Measurements from ENCODE around the gene ZNF165.
"Not testable (repeated sequence)": the region's sequence is repeated elsewhere in the genome, so short reads cannot be mapped to it uniquely, and the experiment has no call there.

ZNF165 gene

GRCh38 chr6:28122283-28122682, 41.9 kb downstream of the ZNF165 start:
- DNase-seq, result not testable (repeated sequence)

DNA sequence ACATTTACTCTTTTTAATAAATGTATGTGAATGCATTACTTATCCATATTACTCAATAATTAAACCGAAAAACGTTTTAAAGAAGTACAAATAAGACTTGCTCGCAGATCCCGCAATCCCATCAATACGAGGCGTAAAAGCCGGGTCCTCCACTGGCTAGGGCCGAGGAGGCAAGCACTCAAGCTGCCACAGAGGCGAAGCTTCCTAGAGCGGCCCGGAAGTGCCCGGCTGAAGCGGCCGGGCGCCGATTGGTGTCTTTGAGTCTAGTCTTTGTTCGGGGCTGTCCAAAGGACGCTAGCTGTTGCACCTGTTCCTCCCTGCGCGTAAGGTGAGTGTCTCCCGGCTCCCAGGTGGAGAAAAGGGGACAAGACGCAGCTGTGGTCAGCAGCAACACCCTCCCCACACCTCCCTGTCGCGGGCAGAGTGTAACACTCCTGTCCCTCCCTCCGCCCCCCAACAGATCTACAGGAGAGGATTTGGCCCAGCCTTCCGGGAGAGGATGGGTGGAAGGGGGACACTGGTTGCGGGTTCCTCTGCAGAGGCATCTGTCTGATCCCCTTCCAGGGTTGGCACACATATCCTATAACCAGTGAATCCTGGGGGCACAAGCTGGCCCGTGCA, 44.1 kb downstream of the ZNF165 start, which contains the start of gene ZSCAN16:
ZSCAN16 (plus strand) TSS at position 260 of the 621 bp plus-strand sequence. CDS start 835 bp downstream, outside the sequence.
- peak; percentile 84 for DNase-seq

DNA sequence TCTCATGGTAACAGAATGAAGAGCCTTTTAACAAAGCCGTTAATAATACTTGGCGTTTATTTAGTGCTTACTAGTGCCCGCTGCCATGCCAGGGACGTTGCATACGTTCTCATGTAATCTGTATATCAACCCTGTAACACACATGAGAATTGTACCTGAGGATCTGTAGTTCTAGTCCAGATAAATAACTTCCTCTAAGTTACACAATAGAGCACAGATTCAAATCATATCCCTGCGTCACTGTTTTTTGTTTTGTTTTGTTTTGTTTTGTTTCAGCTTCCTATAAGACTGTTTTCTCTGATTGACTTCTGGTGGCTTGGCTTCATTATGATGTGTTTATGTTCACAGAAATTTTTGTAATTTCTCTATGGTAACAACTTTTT, 44.6 kb downstream of the ZNF165 start:
- no peak for DNase-seq

- no peak for DNase-seq
Measured at GRCh38 chr6:28125401-28125800, 45.0 kb downstream of the ZNF165 start.

GRCh38 chr6:28134015-28134414, 53.6 kb downstream of the ZNF165 start:
- DNase-seq, result no peak

GRCh38 chr6:28134716-28135115, 54.3 kb downstream of the ZNF165 start:
- DNase-seq, result no peak

DNA sequence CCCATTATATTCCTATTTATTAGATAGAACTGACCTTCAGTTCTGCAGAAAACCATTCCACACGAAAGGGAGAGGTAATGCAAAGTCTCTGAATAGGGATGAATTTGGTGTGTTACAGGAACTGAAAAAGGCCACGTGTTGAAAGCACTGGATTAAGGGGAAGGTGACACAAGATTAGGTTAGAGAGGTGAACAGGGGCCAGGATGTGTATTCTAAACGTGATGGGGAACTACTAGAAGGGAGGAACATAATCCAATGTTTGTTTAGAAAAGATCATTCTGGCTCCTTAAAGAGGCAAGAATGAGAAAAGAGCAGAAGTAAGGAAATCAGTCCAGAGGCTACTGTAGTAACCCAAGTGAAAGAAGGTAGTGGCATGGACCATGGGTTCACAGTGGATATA, 55.0 kb downstream of the ZNF165 start:
- DNase-seq, result no peak

DNA sequence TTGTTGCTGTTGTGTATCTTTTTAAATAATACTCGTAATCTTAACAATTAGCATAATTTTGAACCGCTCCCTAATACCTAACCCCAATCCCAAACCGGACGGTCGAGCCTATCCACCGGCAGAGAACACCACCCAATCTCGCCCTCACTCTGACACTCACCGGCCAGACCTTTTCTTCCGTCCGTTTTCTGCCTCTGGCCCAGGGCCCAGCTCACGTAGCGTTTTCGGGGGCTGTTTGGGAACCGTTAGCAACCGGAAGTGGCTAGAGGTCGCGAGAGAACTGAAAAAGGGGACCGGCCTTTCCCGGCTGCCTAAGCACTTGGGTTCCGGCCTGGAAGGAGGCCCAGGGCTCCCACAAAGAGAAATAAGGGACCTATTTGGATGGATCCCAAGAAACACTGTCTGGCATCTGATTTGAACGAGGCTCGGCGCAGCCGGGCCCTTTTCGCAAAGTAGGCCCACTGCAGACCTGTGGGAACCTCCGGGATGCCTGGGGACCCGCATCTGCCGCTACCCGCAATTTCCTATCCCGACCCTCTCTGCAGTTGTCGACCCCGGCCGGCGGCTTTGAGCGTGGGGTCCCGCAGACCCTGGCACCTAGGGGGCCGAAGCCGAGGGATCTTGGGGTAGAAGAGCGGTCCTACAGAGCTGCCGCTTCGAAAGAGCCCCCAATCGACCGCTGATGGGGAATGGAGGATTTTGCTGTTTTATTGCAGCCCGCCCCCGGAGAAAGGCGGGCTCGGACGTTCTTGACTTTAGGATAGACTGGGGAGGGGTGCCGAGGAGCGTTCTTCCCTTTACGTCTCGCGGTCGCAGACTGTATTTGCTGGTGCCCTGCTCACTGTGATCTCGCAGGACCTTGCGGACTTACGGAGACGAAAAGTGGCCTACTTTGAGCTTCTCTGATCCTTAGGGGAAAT, 56.5 kb downstream of the ZNF165 start:
- peak; percentile 87 for DNase-seq

- no peak for DNase-seq
Measured at GRCh38 chr6:28137505-28137981, 57.2 kb downstream of the ZNF165 start.

All from stimulated activated CD8-positive, alpha-beta memory T cell treated with anti-CD3 and anti-CD28 coated beads, Interleukin-4, amount 100 ng/mL, for 48 hours (primary cell).